Left lung (tissue), 10 donors: ENCODE results near the gene SRGN. TPM values are rescaled to one million over a fixed set of nuclear protein-coding genes. Genes with fewer than 3 reads are reported as not detected.

ENCODE experiments used
- ATAC-seq: fragments of 200-7000 bp; cut with Tn5 transposase; one replicate; pipeline ENCODE4 v1.9.1; 2020; ENCODE audit warnings: moderate library complexity
- DNase-seq, 4 donors: peaks; one replicate each; pipeline ENCODE4 v3.0.0-alpha.2; 2013 to 2020
- H3K27ac ChIP-seq, 2 donors: fragments of 200-600 bp; sonication (generic) in 1 of 2; one replicate each; pipeline versions ENCODE4 v1.5.0 to v1.8.0; 2020 to 2021
- H3K27me3 ChIP-seq, 2 donors: fragments of 200-600 bp; sonication (generic) in 1 of 2; one replicate each; pipeline versions ENCODE4 v1.5.0 to v1.8.0; 2020 to 2021
- H3K36me3 ChIP-seq, 2 donors: fragments of 200-600 bp; sonication (generic) in 1 of 2; one replicate each; pipeline versions ENCODE4 v1.5.0 to v1.8.0; 2020 to 2021
- H3K4me1 ChIP-seq, 2 donors: fragments of 200-600 bp; one replicate each; pipeline ENCODE4 v1.8.0; 2021
- H3K4me3 ChIP-seq, 2 donors: fragments of 200-600 bp; sonication (generic) in 1 of 2; one replicate each; pipeline versions ENCODE4 v1.5.0 to v1.8.0; 2020 to 2021; ENCODE audit warnings: mild to moderate bottlenecking in 1 of 2
- H3K9me3 ChIP-seq, 2 donors: fragments of 200-600 bp; sonication (generic) in 1 of 2; one replicate each; pipeline versions ENCODE4 v1.5.0 to v1.8.0; 2020 to 2021
- intact Hi-C, 2 donors: fragments of 100-400 bp; cut with DNase I; formaldehyde crosslinking; loops; one replicate each; pipeline versions ENCODE4 v1.11.2 to v1.14.2; 2022
- polyA plus RNA-seq, 6 donors: library from polyadenylated mRNA; unstranded; fragments of 120-200 nt; gene quantifications; one replicate each; pipeline ENCODE4 v1.2.1, GENCODE V29; 2013; ENCODE audit not compliant: insufficient read length in 6 of 6
- total RNA-seq, 2 donors: library from RNA; stranded (reverse); fragmentation: NEBNext Ultra II Directional; extraction: Animal tissue kit (Norgen Biotek cat#: 25700); gene quantifications; one replicate each; pipeline ENCODE4 v1.2.1, GENCODE V29; 2021
- TF ChIP-seq, protein P1 (sequence below), 2 donors: fragments of 200-600 bp; sonication (generic) in 1 of 2; IDR thresholded peaks; one replicate each; pipeline versions ENCODE4 v1.5.0 to v1.8.0; 2021; ENCODE audit warnings: antibody characterized with exemption in 2 of 2
- donor health status: DM: no; HTN: yes; CAD: no.
- donor health status: DM: no; HTN: no; CAD: no.

SRGN gene
- total and polyA plus RNA-seq, 8 donors = 25.7 to 533 (median 36.1) TPM

DNA sequence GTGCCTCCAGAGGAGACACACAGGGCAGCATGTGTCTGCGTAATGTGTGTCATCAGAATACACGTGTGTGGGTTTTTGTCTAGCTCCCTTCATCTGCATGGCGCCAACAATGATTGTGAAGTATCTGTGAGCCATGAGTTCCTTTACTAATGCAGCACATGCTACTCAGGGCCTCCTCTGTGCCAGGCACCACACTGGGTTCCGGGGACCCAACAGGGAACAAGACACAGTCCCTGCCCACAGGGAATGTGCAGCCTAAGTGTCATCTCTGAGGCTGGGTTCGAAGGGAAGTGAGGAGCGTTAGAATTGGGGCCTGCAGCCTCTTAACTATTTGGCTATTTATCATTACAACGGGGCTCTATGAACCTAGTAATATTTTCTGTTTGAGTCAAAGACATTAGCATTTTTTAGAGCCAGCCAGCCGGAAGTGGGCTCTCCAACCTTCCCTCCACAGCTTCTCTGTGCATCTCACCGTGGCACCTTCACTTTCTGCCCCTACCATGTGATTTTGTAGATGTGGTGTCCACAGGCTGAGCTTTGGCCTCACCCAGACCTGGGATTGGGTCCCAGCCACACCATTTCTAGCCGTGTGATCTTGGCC, 43.9 kb upstream of the SRGN start:
- TF ChIP-seq, protein P1, sequence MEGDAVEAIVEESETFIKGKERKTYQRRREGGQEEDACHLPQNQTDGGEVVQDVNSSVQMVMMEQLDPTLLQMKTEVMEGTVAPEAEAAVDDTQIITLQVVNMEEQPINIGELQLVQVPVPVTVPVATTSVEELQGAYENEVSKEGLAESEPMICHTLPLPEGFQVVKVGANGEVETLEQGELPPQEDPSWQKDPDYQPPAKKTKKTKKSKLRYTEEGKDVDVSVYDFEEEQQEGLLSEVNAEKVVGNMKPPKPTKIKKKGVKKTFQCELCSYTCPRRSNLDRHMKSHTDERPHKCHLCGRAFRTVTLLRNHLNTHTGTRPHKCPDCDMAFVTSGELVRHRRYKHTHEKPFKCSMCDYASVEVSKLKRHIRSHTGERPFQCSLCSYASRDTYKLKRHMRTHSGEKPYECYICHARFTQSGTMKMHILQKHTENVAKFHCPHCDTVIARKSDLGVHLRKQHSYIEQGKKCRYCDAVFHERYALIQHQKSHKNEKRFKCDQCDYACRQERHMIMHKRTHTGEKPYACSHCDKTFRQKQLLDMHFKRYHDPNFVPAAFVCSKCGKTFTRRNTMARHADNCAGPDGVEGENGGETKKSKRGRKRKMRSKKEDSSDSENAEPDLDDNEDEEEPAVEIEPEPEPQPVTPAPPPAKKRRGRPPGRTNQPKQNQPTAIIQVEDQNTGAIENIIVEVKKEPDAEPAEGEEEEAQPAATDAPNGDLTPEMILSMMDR (IDR thresholded peaks at IDR 0.05) = no peak
- Histone ChIP-seq H3K27me3 (no peaks in the 10 kb centered on the region), H3K4me1 (peaks cover 3 to 58% of the 10 kb centered on the region in 2 donors), H3K27ac (peak overlapping the region in 1 of 2 donors; percentile 94), H3K9me3 (no peaks in the 10 kb centered on the region), H3K4me3 (no peak overlapping the region), H3K36me3 (no peaks in the 10 kb centered on the region)
- ATAC-seq (no peak), DNase-seq (no peak)
- intact Hi-C loops = no loop called here

DNA sequence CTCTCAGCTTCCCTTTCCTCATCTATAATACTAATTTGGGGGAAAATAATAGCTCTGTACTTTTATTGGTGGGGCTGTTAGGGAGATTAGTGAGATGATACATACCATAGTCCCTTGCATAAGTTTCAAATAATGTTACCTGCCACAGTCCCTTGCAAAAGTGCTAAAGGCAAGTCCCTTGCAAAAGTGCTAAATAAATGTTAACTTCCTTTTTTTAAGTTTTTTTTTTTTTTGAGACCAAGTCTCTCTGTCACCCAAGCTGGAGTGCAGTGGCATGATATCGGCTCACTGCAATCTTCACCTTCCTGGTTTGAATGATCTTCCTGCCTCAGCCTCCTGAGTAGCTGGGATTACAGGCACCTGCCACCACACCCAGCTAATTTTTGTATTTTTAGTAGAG, 43.4 kb upstream of the SRGN start:
- DNase-seq (no peak), ATAC-seq (no peak)
- no peaks in the 10 kb centered on the region for H3K36me3 ChIP-seq
- intact Hi-C loops = no loop called here
- peaks cover 3 to 63% of the 10 kb centered on the region in 2 donors for H3K4me1 ChIP-seq
- H3K4me3 ChIP-seq = no peak overlapping the region
- TF ChIP-seq, protein P1 (IDR thresholded peaks at IDR 0.05) = no peak
- H3K27me3 ChIP-seq = no peaks in the 10 kb centered on the region
- peak overlapping the region; percentile 81 to 94 for H3K27ac ChIP-seq
- H3K9me3 ChIP-seq = no peaks in the 10 kb centered on the region

DNA sequence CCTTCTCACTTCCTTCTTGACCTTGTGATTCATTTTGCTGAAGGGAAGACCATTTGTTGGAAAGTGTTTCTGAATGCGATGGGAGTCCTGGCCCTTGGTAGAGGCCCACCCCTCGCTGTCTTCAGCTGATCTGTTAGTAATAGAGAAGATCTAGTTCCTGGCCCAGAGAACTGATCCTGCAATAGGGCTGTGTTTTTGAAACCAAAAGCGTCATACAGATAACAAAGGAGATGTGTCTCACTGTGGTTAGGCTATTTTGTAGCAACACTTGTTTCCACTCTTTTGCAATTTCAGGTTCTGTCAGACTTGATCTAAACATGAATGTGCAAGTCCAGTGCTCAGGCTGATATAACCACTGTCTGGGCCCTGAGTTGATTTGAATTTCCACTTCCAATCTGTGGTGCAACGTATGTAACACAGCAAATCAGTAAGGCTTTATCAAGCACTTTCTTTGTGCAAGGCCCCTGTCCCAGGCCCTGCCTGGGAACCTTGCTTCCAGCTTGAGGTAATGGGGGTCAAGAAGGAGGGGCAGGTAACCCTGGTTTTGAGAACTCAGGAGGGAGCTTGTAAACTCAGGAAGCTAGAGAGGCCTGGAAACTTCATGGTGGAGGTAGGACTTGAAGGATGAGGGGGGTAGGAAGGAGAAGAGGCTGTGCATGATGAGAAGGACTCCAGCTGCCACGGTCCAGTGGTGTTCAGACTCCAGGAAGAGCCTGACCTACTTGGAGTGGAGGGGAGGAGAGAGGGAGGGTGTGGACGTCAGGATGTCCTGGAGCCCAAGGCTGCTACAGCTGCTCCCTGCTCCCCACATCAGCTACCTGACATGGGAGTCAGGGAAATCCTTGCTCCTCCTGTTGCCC, 42.2 kb upstream of the SRGN start:
- DNase-seq = no peak
- Histone ChIP-seq H3K27ac (peak overlapping the region; percentile 81 to 94), H3K4me1 (peaks cover 3 to 72% of the 10 kb centered on the region in 2 donors), H3K36me3 (no peaks in the 10 kb centered on the region), H3K9me3 (no peaks in the 10 kb centered on the region), H3K4me3 (no peak overlapping the region), H3K27me3 (no peaks in the 10 kb centered on the region)
- TF ChIP-seq, protein P1 (IDR thresholded peaks at IDR 0.05) = no peak
- ATAC-seq = peak; percentile 55
- intact Hi-C loops = no loop called here

DNA sequence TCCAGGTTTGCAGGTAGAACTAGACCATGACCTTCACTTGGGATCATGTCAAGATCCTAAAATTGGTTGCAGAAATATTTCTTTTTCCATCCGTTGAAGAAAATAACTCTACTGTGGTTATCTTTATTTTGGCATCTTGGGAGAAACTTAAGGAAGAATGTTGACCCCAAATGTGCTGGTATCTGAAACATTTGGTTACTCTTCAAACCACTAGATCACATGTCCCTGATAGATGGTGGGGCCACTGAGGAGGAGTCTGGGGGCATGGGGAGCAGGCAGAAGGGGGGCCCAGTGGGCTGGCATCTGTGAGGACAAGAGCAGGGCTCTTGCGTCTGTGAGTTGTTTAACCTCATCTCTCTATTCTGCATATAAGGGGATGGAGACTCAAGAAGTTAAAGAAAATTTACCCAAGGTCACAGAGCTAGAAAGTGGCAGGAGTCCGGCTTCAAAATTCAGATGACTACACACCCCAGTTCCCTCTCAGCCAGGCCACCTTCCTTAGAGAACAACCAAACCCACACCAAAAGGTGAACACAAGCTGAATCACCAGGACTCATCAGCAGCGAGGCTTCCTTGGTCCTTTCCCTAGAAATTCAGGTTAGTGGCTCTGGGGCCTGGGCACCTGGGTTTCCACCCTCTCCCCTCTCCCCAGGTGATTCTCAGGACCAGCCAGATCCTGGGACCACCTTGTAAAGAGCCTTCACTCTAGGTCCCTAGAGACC, 40.6 kb upstream of the SRGN start:
- no peak overlapping the region for H3K4me3 ChIP-seq
- no peak for DNase-seq
- H3K27me3 ChIP-seq = no peaks in the 10 kb centered on the region
- no peaks in the 10 kb centered on the region for H3K9me3 ChIP-seq
- no peaks in the 10 kb centered on the region for H3K36me3 ChIP-seq
- peak overlapping the region; percentile 62 to 94 for H3K27ac ChIP-seq
- intact Hi-C loops = no loop called here
- no peak for ATAC-seq
- peaks cover 3 to 88% of the 10 kb centered on the region in 2 donors for H3K4me1 ChIP-seq
- TF ChIP-seq, protein P1 (IDR thresholded peaks at IDR 0.05) = no peak

DNA sequence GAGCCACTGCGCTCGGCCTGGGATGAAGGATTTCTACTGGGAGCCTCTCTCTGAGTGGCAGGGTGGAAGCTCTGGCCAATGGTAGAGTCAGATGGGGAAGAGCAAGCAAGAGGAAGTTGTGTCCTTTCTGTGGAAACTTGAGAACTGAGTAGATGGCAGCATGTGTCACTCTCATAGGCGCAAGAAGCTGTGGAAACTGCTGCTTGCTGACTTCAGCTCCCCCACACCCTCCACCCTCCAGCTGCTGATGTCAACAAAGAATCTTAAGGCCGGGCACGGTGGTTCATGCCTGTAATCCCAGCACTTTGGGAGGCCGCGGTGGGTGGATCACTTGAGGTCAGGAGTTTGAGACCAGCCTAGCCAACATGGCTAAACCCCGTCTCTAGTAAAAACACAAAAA, 39.8 kb upstream of the SRGN start:
- no peaks in the 10 kb centered on the region for H3K9me3 ChIP-seq
- H3K36me3 ChIP-seq = no peaks in the 10 kb centered on the region
- DNase-seq (peak in 1 of 4 donors; percentile 82), ATAC-seq (peak; percentile 64)
- H3K4me3 ChIP-seq = no peak overlapping the region
- intact Hi-C loops = no loop called here
- H3K27me3 ChIP-seq = no peaks in the 10 kb centered on the region
- H3K4me1 ChIP-seq = peaks cover 3 to 96% of the 10 kb centered on the region in 2 donors
- H3K27ac ChIP-seq = peak overlapping the region; percentile 80 to 94
- TF ChIP-seq, protein P1 (IDR thresholded peaks at IDR 0.05) = no peak
